NCI-H510A treated with DMSO at 0.1 percent for 48 hours (cell line): Measurements from ENCODE around the gene KXD1.

Source experiments
- DNase-seq: peaks from one replicate; lab custom pipeline; 2025; lab: John Stamatoyannopoulos, UW

KXD1 gene

GRCh38 chr19:18601875-18602274 is 44.2 kb downstream of the KXD1 start:
- no peak for DNase-seq

- DNase-seq = peak; percentile 13
These were observed 45.7 kb downstream of the KXD1 start for GRCh38 chr19:18603255-18603957.

- no peak for DNase-seq
These were observed 46.5 kb downstream of the KXD1 start for GRCh38 chr19:18603958-18604819.

- no peak for DNase-seq
These were observed 47.1 kb downstream of the KXD1 start for GRCh38 chr19:18604820-18605159.

- DNase-seq = no peak
These were observed 47.5 kb downstream of the KXD1 start for GRCh38 chr19:18605196-18605545.

- no peak for DNase-seq
These were observed 48.0 kb downstream of the KXD1 start for GRCh38 chr19:18605546-18606280.

GRCh38 chr19:18606281-18607225 is 48.9 kb downstream of the KXD1 start, which contains the start of gene CRLF1:
CRLF1 (minus strand) TSS chr19:18606799; CDS start chr19:18606656, 143 bp downstream.
- no peak for DNase-seq

- DNase-seq = no peak
These were observed 49.8 kb downstream of the KXD1 start for GRCh38 chr19:18607226-18608101.

GRCh38 chr19:18608102-18608804 is 50.6 kb downstream of the KXD1 start:
- DNase-seq = no peak

- DNase-seq = no peak
These were observed 51.4 kb downstream of the KXD1 start for GRCh38 chr19:18608805-18609716.

GRCh38 chr19:18609717-18610051 is 52.0 kb downstream of the KXD1 start:
- DNase-seq = no peak

GRCh38 chr19:18610245-18610555 is 52.5 kb downstream of the KXD1 start:
- no peak for DNase-seq

GRCh38 chr19:18610556-18611326 is 53.1 kb downstream of the KXD1 start:
- DNase-seq = no peak

GRCh38 chr19:18611327-18612050 is 53.8 kb downstream of the KXD1 start:
- DNase-seq = no peak

GRCh38 chr19:18612051-18612771 is 54.5 kb downstream of the KXD1 start:
- DNase-seq = peak; percentile 10

GRCh38 chr19:18612772-18613588 is 55.3 kb downstream of the KXD1 start, which contains the start of gene TMEM59L:
TMEM59L (plus strand) TSS chr19:18612870; CDS start chr19:18612959, 89 bp downstream.
- DNase-seq = peak; percentile 3
